Motor neuron (in vitro differentiated cells): ENCODE data around the gene DDR1. TPM values are rescaled to one million over a fixed set of nuclear protein-coding genes. Genes with fewer than 3 reads are reported as not detected.
A peak's percentile ranks its signal among the peaks of the same experiment; 100 is the strongest.
"Not testable (repeated sequence)": the region's sequence is repeated elsewhere in the genome, so short reads cannot be mapped to it uniquely, and the experiment has no call there.

ENCODE experiments used
- ATAC-seq, 8 experiments: fragments of 200-7000 bp; cut with Tn5 transposase; replicated peaks in 6 of 8; 2 replicates each; pipeline ENCODE4 v1.8.0; 2021; ENCODE audit warnings: mild to moderate bottlenecking in 8 of 8, moderate library complexity in 8 of 8
- H3K27ac ChIP-seq, 2 donors: fragments of 250-450 bp; sonication (Bioruptor Pico); 2 replicates each; pipeline ENCODE4 v1.9.0; 2021; ENCODE audit warnings: antibody characterized with exemption in 2 of 2, mild to moderate bottlenecking in 2 of 2, moderate library complexity in 1 of 2
- H3K4me1 ChIP-seq, 2 donors: fragments of 250-450 bp; sonication (Bioruptor Pico); replicated peaks in 1 of 2; 2 replicates each; pipeline ENCODE4 v1.6.1; 2021; ENCODE audit warnings: antibody characterized with exemption in 2 of 2, mild to moderate bottlenecking in 2 of 2, moderate library complexity in 1 of 2
- H3K4me3 ChIP-seq, 5 donors: fragments of 250-450 bp; sonication (Bioruptor Pico); 2 replicates each; pipeline ENCODE4 v1.9.0; 2021; ENCODE audit warnings: antibody characterized with exemption in 5 of 5, mild to moderate bottlenecking in 5 of 5, moderate library complexity in 4 of 5
- WGBS, 10 experiments: fragments of 450-650 bp; shearing (Covaris generic); methylation state at CpG; one replicate each; pipeline ENCODE4 v1.0.0; 2022; 5-methylcytosine and 5-hydroxymethylcytosine counted together
- in situ Hi-C, 9 experiments: fragments of 400-800 bp; cut with MboI; loops; one replicate each; pipeline ENCODE4 v1.15.0; 2021; ENCODE audit warnings: low sequenced_read_pairs in 9 of 9, low pct_unique_long_range_greater_than_20kb in 2 of 9; ENCODE audit not compliant: unreplicated experiment in 9 of 9
- total RNA-seq, 8 experiments: library from RNA; unstranded; fragments of 300-600 nt; gene quantifications; 2 replicates each; pipeline versions ENCODE4 v1.2.3 to v1.2.4, GENCODE V29; 2022

Gene DDR1
- total RNA-seq, 8 experiments from 2014 or later, result 24.1 to 369 (median 138) TPM

GRCh38 chr6:30907758-30908591 is 23.7 kb downstream of the DDR1 start, which contains the start of gene GTF2H4:
Gene GTF2H4, plus strand, starts transcription at chr6:30908207.
- peak within 1 kb of the TSS; percentile 65 to 96 (median 81) for H3K4me3 ChIP-seq
- ATAC-seq, result peak; percentile 97 to 99 (median 98)
- 0 to 4% (median 0%) methylated on average over 6 to 22 of the region's 49 CpGs; no CpG with 5 or more reads in 1 of the 10 experiments for WGBS, 10 experiments
- no peak within 1 kb of the TSS for H3K27ac ChIP-seq
- in situ Hi-C loops, result loop anchor here in 3 of 9 experiments (25.0 kb wide), 1 partner anchor 179 kb away; no protein-coding TSS in a partner anchor
- peaks cover 5 to 7% of the 10 kb centered on the region in 2 donors for H3K4me1 ChIP-seq

- in situ Hi-C loops, result loop anchor here in 3 of 9 experiments (25.0 kb wide), 1 partner anchor 179 kb away; no protein-coding TSS in a partner anchor
- H3K27ac ChIP-seq, result no peak overlapping the region
Observed at GRCh38 chr6:30908700-30909099, 24.4 kb downstream of the DDR1 start.

GRCh38 chr6:30910473-30910872 is 26.2 kb downstream of the DDR1 start:
- ATAC-seq, H3K4me3 ChIP-seq, H3K27ac ChIP-seq: not testable (repeated sequence)
- in situ Hi-C loops, result loop anchor here in 7 of 9 experiments (10.0 to 25.0 kb wide), 2 partner anchors 164 to 177 kb away; no protein-coding TSS in a partner anchor
- peaks cover 18 to 23% of the 10 kb centered on the region in 2 donors for H3K4me1 ChIP-seq
- WGBS, 10 experiments, result 72 to 100% (median 88%) methylated on average over 1 to 9 of the region's 12 CpGs; no CpG with 5 or more reads in 4 of the 10 experiments

More at GRCh38 chr6:30908700-30909099, 24.4 kb downstream of the DDR1 start:
- WGBS, 10 experiments, result 0 to 50% (median 8%) methylated on average over 1 to 2 of the region's 2 CpGs; no CpG with 5 or more reads in 4 of the 10 experiments
- H3K4me3 ChIP-seq, result peak overlapping the region; percentile 65 to 96 (median 81)
- ATAC-seq, result no peak
- peaks cover 7 to 12% of the 10 kb centered on the region in 2 donors for H3K4me1 ChIP-seq

GRCh38 chr6:30912746-30913520 is 28.6 kb downstream of the DDR1 start:
- Histone ChIP-seq H3K27ac (peak overlapping the region in 1 of 2 donors; percentile 24), H3K4me3 (no peak overlapping the region), H3K4me1 (peaks cover 22 to 27% of the 10 kb centered on the region in 2 donors)
- ATAC-seq, result no peak
- in situ Hi-C loops, result loop anchor here in 7 of 9 experiments (10.0 to 25.0 kb wide), 2 partner anchors 162 to 174 kb away; no protein-coding TSS in a partner anchor
- WGBS, 10 experiments, result 69 to 100% (median 86%) methylated on average over 1 to 7 of the region's 8 CpGs; no CpG with 5 or more reads in 1 of the 10 experiments

- in situ Hi-C loops, result loop anchor here in 7 of 9 experiments (10.0 to 25.0 kb wide), 2 partner anchors 161 to 174 kb away; no protein-coding TSS in a partner anchor
- H3K27ac ChIP-seq, result peak overlapping the region; percentile 13 to 24
Observed at GRCh38 chr6:30913721-30914075, 29.4 kb downstream of the DDR1 start.

GRCh38 chr6:30914076-30914853 is 29.9 kb downstream of the DDR1 start, which contains the start of gene VARS2:
Gene VARS2, plus strand, starts transcription at chr6:30914238. Its CDS starts 599 bp downstream, at chr6:30914837.
- in situ Hi-C loops, result loop anchor here in 7 of 9 experiments (10.0 to 25.0 kb wide), 2 partner anchors 161 to 173 kb away; no protein-coding TSS in a partner anchor
- WGBS, 10 experiments, result 0 to 33% (median 13%) methylated on average over 1 to 7 of the region's 52 CpGs; no CpG with 5 or more reads in 5 of the 10 experiments

More at GRCh38 chr6:30913721-30914075, 29.4 kb downstream of the DDR1 start:
- Histone ChIP-seq H3K4me3 (peak overlapping the region; percentile 34 to 49 (median 44)), H3K4me1 (peaks cover 21 to 27% of the 10 kb centered on the region in 2 donors)
- peak in 6 of 8 experiments; percentile 30 to 57 (median 40) for ATAC-seq
- 6 to 53% (median 17%) methylated on average over 2 to 19 of the region's 31 CpGs; no CpG with 5 or more reads in 5 of the 10 experiments for WGBS, 10 experiments

GRCh38 chr6:30914854-30915590 is 30.7 kb downstream of the DDR1 start:
- 23 to 88% (median 56%) methylated on average over 3 to 9 of the region's 17 CpGs; no CpG with 5 or more reads in 3 of the 10 experiments for WGBS, 10 experiments
- H3K4me3 ChIP-seq, result peak overlapping the region; percentile 34 to 49 (median 44)
- H3K4me1 ChIP-seq, result peaks cover 17 to 24% of the 10 kb centered on the region in 2 donors
- peak overlapping the region; percentile 79 to 96 for H3K27ac ChIP-seq
- no peak for ATAC-seq
- in situ Hi-C loops, result loop anchor here in 7 of 9 experiments (10.0 to 25.0 kb wide), 2 partner anchors 160 to 172 kb away; no protein-coding TSS in a partner anchor

More at GRCh38 chr6:30914076-30914853, 29.9 kb downstream of the DDR1 start, which contains the start of gene VARS2:
- Histone ChIP-seq H3K4me1 (peaks cover 17 to 24% of the 10 kb centered on the region in 2 donors), H3K27ac (peak within 1 kb of the TSS; percentile 79 to 96), H3K4me3 (peak within 1 kb of the TSS; percentile 34 to 49 (median 44))
- peak; percentile 89 to 95 (median 93) for ATAC-seq

- WGBS, 10 experiments, result 14 to 47% (median 33%) methylated on average over 1 to 5 of the region's 5 CpGs; no CpG with 5 or more reads in 4 of the 10 experiments
- no peak overlapping the region for H3K4me3 ChIP-seq
- peak in 4 of 8 experiments; percentile 4 to 22 (median 7) for ATAC-seq
- in situ Hi-C loops, result loop anchor here in 7 of 9 experiments (10.0 to 25.0 kb wide), 2 partner anchors 159 to 172 kb away; no protein-coding TSS in a partner anchor
- H3K27ac ChIP-seq, result peak overlapping the region in 1 of 2 donors; percentile 52
- peaks cover 17 to 24% of the 10 kb centered on the region in 2 donors for H3K4me1 ChIP-seq
Observed at GRCh38 chr6:30915591-30915946, 31.2 kb downstream of the DDR1 start.

- Histone ChIP-seq H3K4me1 (peaks cover 17 to 24% of the 10 kb centered on the region in 2 donors), H3K27ac (no peak overlapping the region), H3K4me3 (no peak overlapping the region)
- in situ Hi-C loops, result loop anchor here in 7 of 9 experiments (10.0 to 25.0 kb wide), 2 partner anchors 158 to 170 kb away; no protein-coding TSS in a partner anchor
- no peak for ATAC-seq
- WGBS, 10 experiments, result 80 to 92% (median 90%) methylated on average over 1 to 3 of the region's 7 CpGs; no CpG with 5 or more reads in 6 of the 10 experiments
Observed at GRCh38 chr6:30917041-30917440, 32.7 kb downstream of the DDR1 start.

GRCh38 chr6:30917487-30917886 is 33.2 kb downstream of the DDR1 start:
- Histone ChIP-seq H3K4me3 (no peak overlapping the region), H3K4me1 (peaks cover 17 to 24% of the 10 kb centered on the region in 2 donors), H3K27ac (no peak overlapping the region)
- 64 to 100% (median 91%) methylated on average over 1 to 5 of the region's 8 CpGs; no CpG with 5 or more reads in 6 of the 10 experiments for WGBS, 10 experiments
- in situ Hi-C loops, result loop anchor here in 7 of 9 experiments (10.0 to 25.0 kb wide), 2 partner anchors 157 to 170 kb away; no protein-coding TSS in a partner anchor
- no peak for ATAC-seq
